Activated T-helper 2 cell treated with anti-CD3 and anti-CD28 coated beads, Interferon-gamma antibody, Interleukin-2, Interleukin-4, amounts not matched to agents 10 μg/mL and 5 μg/mL and 100 μg/mL, durations not matched to agents 14 hours and 24 hours and 36 hours (primary cell): ENCODE measurements around the gene SLC51B. TPM values are rescaled to one million over a fixed set of nuclear protein-coding genes. Genes with fewer than 3 reads are reported as not detected.
"Not testable (repeated sequence)": the region's sequence is repeated elsewhere in the genome, so short reads cannot be mapped to it uniquely, and the experiment has no call there.

Experiments
- DNase-seq: peaks from one replicate; pipeline ENCODE4 v3.0.0; 2021; ENCODE audit warnings: low spot score
- H3K27ac Mint-ChIP-seq: one replicate; pipeline ENCODE4 v1.8.0; 2021; ENCODE audit warnings: mixed read lengths
- H3K27me3 Mint-ChIP-seq: one replicate; pipeline ENCODE4 v1.8.0; 2021; ENCODE audit warnings: low read depth, mixed read lengths
- H3K36me3 Mint-ChIP-seq: one replicate; pipeline ENCODE4 v1.8.0; 2021; ENCODE audit warnings: low read depth, mixed read lengths
- H3K4me1 Mint-ChIP-seq: one replicate; pipeline ENCODE4 v1.8.0; 2021; ENCODE audit warnings: low read depth, mixed read lengths
- H3K4me3 Mint-ChIP-seq: one replicate; pipeline ENCODE4 v1.8.0; 2021; ENCODE audit warnings: low read depth, mild to moderate bottlenecking, moderate library complexity, mixed read lengths
- H3K9me3 Mint-ChIP-seq: one replicate; pipeline ENCODE4 v1.8.0; 2021; ENCODE audit warnings: mixed read lengths
- intact Hi-C: fragments of 100-400 bp; cut with micrococcal nuclease; formaldehyde crosslinking; loops from one replicate; pipeline ENCODE4 v1.15.1; 2023
- total RNA-seq: library from RNA; stranded (reverse); gene quantifications from 2 replicates; pipeline ENCODE4 v1.2.3, GENCODE V29; 2022

The SLC51B gene
- total RNA-seq, 1 donor from 2014 or later = not detected

- H3K27ac Mint-ChIP-seq = no peak overlapping the region
- no peak overlapping the region for H3K4me3 Mint-ChIP-seq
- H3K9me3 Mint-ChIP-seq = no peaks in the 10 kb centered on the region
- DNase-seq = no peak
- H3K36me3 Mint-ChIP-seq = no peaks in the 10 kb centered on the region
- intact Hi-C loops = no loop called here
- peaks cover 21% of the 10 kb centered on the region for H3K27me3 Mint-ChIP-seq
- no peaks in the 10 kb centered on the region for H3K4me1 Mint-ChIP-seq
These were observed 27.4 kb downstream of the SLC51B start for GRCh38 chr15:65072617-65073016.

GRCh38 chr15:65074946-65075345 lies 29.8 kb downstream of the SLC51B start:
- H3K27ac Mint-ChIP-seq, H3K36me3 Mint-ChIP-seq, DNase-seq, H3K4me3 Mint-ChIP-seq, intact Hi-C loops, H3K4me1 Mint-ChIP-seq, H3K9me3 Mint-ChIP-seq: not testable (repeated sequence)
- peaks cover 16% of the 10 kb centered on the region for H3K27me3 Mint-ChIP-seq

- H3K4me3 Mint-ChIP-seq, H3K4me1 Mint-ChIP-seq, H3K36me3 Mint-ChIP-seq, H3K9me3 Mint-ChIP-seq, DNase-seq, intact Hi-C loops, H3K27ac Mint-ChIP-seq: not testable (repeated sequence)
- H3K27me3 Mint-ChIP-seq = peaks cover 16% of the 10 kb centered on the region
These were observed 30.6 kb downstream of the SLC51B start for GRCh38 chr15:65075607-65076395.

GRCh38 chr15:65076486-65077290 lies 31.5 kb downstream of the SLC51B start, which contains the start of gene KBTBD13:
KBTBD13 (plus strand) TSS chr15:65076746; CDS start chr15:65076816, 70 bp downstream.
- Mint-ChIP-seq H3K27me3 (peaks cover 19% of the 10 kb centered on the region), H3K9me3 (no peaks in the 10 kb centered on the region)

GRCh38 chr15:65077291-65077980 lies 32.2 kb downstream of the SLC51B start:
- no peak overlapping the region for H3K4me3 Mint-ChIP-seq
- H3K27me3 Mint-ChIP-seq = peaks cover 21% of the 10 kb centered on the region
- no peak for DNase-seq
- intact Hi-C loops = no loop called here
- H3K9me3 Mint-ChIP-seq = no peaks in the 10 kb centered on the region
- no peak overlapping the region for H3K27ac Mint-ChIP-seq
- H3K36me3 Mint-ChIP-seq = no peaks in the 10 kb centered on the region
- peaks cover 7% of the 10 kb centered on the region for H3K4me1 Mint-ChIP-seq

More at GRCh38 chr15:65076486-65077290, 31.5 kb downstream of the SLC51B start, which contains the start of gene KBTBD13:
- Mint-ChIP-seq H3K4me1 (peaks cover 3% of the 10 kb centered on the region), H3K4me3 (no peak within 1 kb of the TSS), H3K36me3 (no peaks in the 10 kb centered on the region), H3K27ac (no peak within 1 kb of the TSS)
- DNase-seq = no peak
- intact Hi-C loops = no loop called here

- H3K4me3 Mint-ChIP-seq = no peak overlapping the region
- H3K4me1 Mint-ChIP-seq = peaks cover 12% of the 10 kb centered on the region
- no peaks in the 10 kb centered on the region for H3K36me3 Mint-ChIP-seq
- no peaks in the 10 kb centered on the region for H3K9me3 Mint-ChIP-seq
- H3K27me3 Mint-ChIP-seq = peaks cover 27% of the 10 kb centered on the region
- H3K27ac Mint-ChIP-seq = no peak overlapping the region
- intact Hi-C loops = loop anchor here (1.0 to 2.0 kb wide), 2 partner anchors 24 to 45 kb away; no protein-coding TSS in a partner anchor
- DNase-seq = peak; percentile 34
These were observed 32.8 kb downstream of the SLC51B start for GRCh38 chr15:65077981-65078352.

GRCh38 chr15:65079580-65079979 lies 34.4 kb downstream of the SLC51B start:
- Mint-ChIP-seq H3K9me3 (no peaks in the 10 kb centered on the region), H3K27me3 (peaks cover 36% of the 10 kb centered on the region), H3K4me1 (peaks cover 14% of the 10 kb centered on the region), H3K36me3 (no peaks in the 10 kb centered on the region), H3K27ac (no peak overlapping the region), H3K4me3 (no peak overlapping the region)
- DNase-seq = no peak
- intact Hi-C loops = loop anchor here (2.0 kb wide), 1 partner anchor 47 kb away; no protein-coding TSS in a partner anchor

GRCh38 chr15:65081270-65081669 lies 36.1 kb downstream of the SLC51B start:
- Mint-ChIP-seq H3K4me1 (peaks cover 14% of the 10 kb centered on the region), H3K27ac (no peak overlapping the region), H3K36me3 (no peaks in the 10 kb centered on the region), H3K27me3 (peaks cover 39% of the 10 kb centered on the region), H3K9me3 (no peaks in the 10 kb centered on the region), H3K4me3 (no peak overlapping the region)
- intact Hi-C loops = no loop called here
- no peak for DNase-seq

GRCh38 chr15:65081758-65082157 lies 36.6 kb downstream of the SLC51B start:
- H3K4me1 Mint-ChIP-seq = peaks cover 14% of the 10 kb centered on the region
- H3K27ac Mint-ChIP-seq = no peak overlapping the region
- peaks cover 38% of the 10 kb centered on the region for H3K27me3 Mint-ChIP-seq
- DNase-seq = no peak
- intact Hi-C loops = no loop called here
- no peaks in the 10 kb centered on the region for H3K9me3 Mint-ChIP-seq
- no peaks in the 10 kb centered on the region for H3K36me3 Mint-ChIP-seq
- H3K4me3 Mint-ChIP-seq = no peak overlapping the region

- Mint-ChIP-seq H3K9me3 (no peaks in the 10 kb centered on the region), H3K27me3 (peaks cover 38% of the 10 kb centered on the region), H3K4me3 (no peak overlapping the region), H3K4me1 (peaks cover 14% of the 10 kb centered on the region), H3K36me3 (no peaks in the 10 kb centered on the region), H3K27ac (peak overlapping the region; percentile 17)
- no peak for DNase-seq
- intact Hi-C loops = no loop called here
These were observed 37.2 kb downstream of the SLC51B start for GRCh38 chr15:65082303-65082953.

GRCh38 chr15:65083262-65083701 lies 38.1 kb downstream of the SLC51B start:
- peaks cover 11% of the 10 kb centered on the region for H3K4me1 Mint-ChIP-seq
- no peaks in the 10 kb centered on the region for H3K36me3 Mint-ChIP-seq
- no peak overlapping the region for H3K4me3 Mint-ChIP-seq
- H3K27ac Mint-ChIP-seq = no peak overlapping the region
- intact Hi-C loops = no loop called here
- peaks cover 31% of the 10 kb centered on the region for H3K27me3 Mint-ChIP-seq
- H3K9me3 Mint-ChIP-seq = no peaks in the 10 kb centered on the region
- no peak for DNase-seq

GRCh38 chr15:65084500-65085206 lies 39.5 kb downstream of the SLC51B start:
- Mint-ChIP-seq H3K36me3 (no peaks in the 10 kb centered on the region), H3K27me3 (peaks cover 23% of the 10 kb centered on the region), H3K4me1 (peaks cover 11% of the 10 kb centered on the region), H3K4me3 (no peak overlapping the region), H3K27ac (no peak overlapping the region), H3K9me3 (no peaks in the 10 kb centered on the region)
- no peak for DNase-seq
- intact Hi-C loops = no loop called here
